IMR-90 (cell line): ENCODE results near the gene ADCY2. TPM values are rescaled to one million over a fixed set of nuclear protein-coding genes. Genes with fewer than 3 reads are reported as not detected.

Experiments used
- ATAC-seq: fragments of 200-7000 bp; cut with Tn5 transposase; 2 replicates; pipeline ENCODE4 v1.9.1; 2020; ENCODE audit warnings: low read depth, mild to moderate bottlenecking, moderate library complexity
- BruUV-seq: library from RNA; stranded (reverse); fragments of 400-500 nt; replicated peaks from 2 replicates; lab custom pipeline; 2021; lab: Mats Ljungman, UMichigan
- CTCF ChIA-PET: fragments of 300-600 bp; formaldehyde crosslinking; extraction: SDS; loops from one replicate; lab custom pipeline; 2021; ENCODE audit warnings: antibody characterized with exemption; lab: Yijun Ruan, JAX
- POLR2A ChIA-PET: fragments of 300-600 bp; sonication (Branson Sonifier 250); formaldehyde crosslinking; loops from one replicate; lab custom pipeline; 2022; ENCODE audit warnings: antibody characterized with exemption; ENCODE audit not compliant: unreplicated experiment; lab: Charles Lee
- DNase-seq: peaks from one replicate; pipeline ENCODE4 v3.0.0; 2013
- H2AFZ ChIP-seq: replicated peaks from 2 replicates; pipeline ENCODE3; 2013; ENCODE audit warnings: low read length, mild to moderate bottlenecking; ENCODE audit not compliant: poor library complexity
- H2AK5ac ChIP-seq: 2 replicates; pipeline ENCODE4 v1.6.1; 2013; ENCODE audit warnings: low read depth, low read length, inconsistent platforms
- H2AK9ac ChIP-seq: replicated peaks from 2 replicates; pipeline ENCODE3; 2013; ENCODE audit warnings: mild to moderate bottlenecking, low read depth, low read length, moderate library complexity; ENCODE audit not compliant: poor library complexity
- H2BK120ac ChIP-seq: 2 replicates; pipeline ENCODE4 v1.6.1; 2013; ENCODE audit warnings: low read depth, low read length, inconsistent platforms
- H2BK15ac ChIP-seq: 3 replicates; pipeline ENCODE4 v1.6.1; 2013; ENCODE audit warnings: low read depth, low read length, inconsistent platforms
- H2BK20ac ChIP-seq: 2 replicates; pipeline ENCODE4 v1.6.1; 2013; ENCODE audit warnings: low read depth, mild to moderate bottlenecking, inconsistent platforms, low read length, moderate library complexity
- H2BK5ac ChIP-seq: 2 replicates; pipeline ENCODE4 v1.6.1; 2013; ENCODE audit warnings: mild to moderate bottlenecking, low read depth, low read length, inconsistent platforms; ENCODE audit not compliant: poor library complexity, severe bottlenecking
- H3K14ac ChIP-seq: replicated peaks from 2 replicates; pipeline ENCODE4 v1.6.1; 2013; ENCODE audit warnings: low read depth, low read length, inconsistent platforms
- H3K18ac ChIP-seq: 2 replicates; pipeline ENCODE4 v1.6.1; 2013; ENCODE audit warnings: low read depth, low read length, control low read depth
- H3K23ac ChIP-seq: 2 replicates; pipeline ENCODE4 v1.6.1; 2013; ENCODE audit warnings: low read depth, low read length, inconsistent platforms
- H3K27ac ChIP-seq: 2 replicates; pipeline ENCODE4 v1.5.1; 2013; ENCODE audit warnings: mild to moderate bottlenecking, control low read depth, low read length; ENCODE audit not compliant: insufficient read depth
- H3K27me3 ChIP-seq: 2 replicates; pipeline ENCODE4 v1.6.1; 2013; ENCODE audit warnings: low read length; ENCODE audit not compliant: control insufficient read depth, insufficient read depth
- H3K36me3 ChIP-seq: 2 replicates; pipeline ENCODE4 v1.6.1; 2013; ENCODE audit warnings: low read length, mixed read lengths; ENCODE audit not compliant: control insufficient read depth, insufficient read depth
- H3K4ac ChIP-seq: 2 replicates; pipeline ENCODE4 v1.6.1; 2013; ENCODE audit warnings: low read depth, low read length, inconsistent platforms
- H3K4me1 ChIP-seq: 2 replicates; pipeline ENCODE4 v1.6.1; 2013; ENCODE audit warnings: low read length, mixed read lengths; ENCODE audit not compliant: control insufficient read depth, insufficient read depth
- H3K4me2 ChIP-seq: 2 replicates; pipeline ENCODE4 v1.6.1; 2013; ENCODE audit warnings: low read depth, mild to moderate bottlenecking, control low read depth, low read length, moderate library complexity
- H3K4me3 ChIP-seq: 2 replicates; pipeline ENCODE4 v1.5.1; 2013; ENCODE audit warnings: low read depth, mild to moderate bottlenecking, control low read depth, low read length, moderate library complexity; ENCODE audit not compliant: insufficient read depth
- H3K56ac ChIP-seq: 2 replicates; pipeline ENCODE4 v1.6.1; 2013; ENCODE audit warnings: low read length, inconsistent platforms; ENCODE audit not compliant: insufficient read depth; ENCODE audit errors: extremely low read depth
- H3K79me1 ChIP-seq, 2 experiments: 2 replicates each; pipeline ENCODE4 v1.6.1; 2013; ENCODE audit warnings: low read length in 2 of 2, inconsistent platforms in 1 of 2, low read depth in 1 of 2
- H3K9ac ChIP-seq: 2 replicates; pipeline ENCODE4 v1.6.1; 2013; ENCODE audit warnings: low read depth, low read length, control low read depth
- H3K9me1 ChIP-seq: 2 replicates; pipeline ENCODE4 v1.6.1; 2013; ENCODE audit warnings: low read length, inconsistent platforms; ENCODE audit not compliant: insufficient read depth
- H3K9me3 ChIP-seq: 2 replicates; pipeline ENCODE4 v1.6.1; 2013; ENCODE audit warnings: low read length; ENCODE audit not compliant: control insufficient read depth, insufficient read depth
- H4K20me1 ChIP-seq: 2 replicates; pipeline ENCODE4 v1.6.1; 2013; ENCODE audit warnings: low read length, inconsistent platforms; ENCODE audit not compliant: insufficient read depth
- H4K5ac ChIP-seq: 2 replicates; pipeline ENCODE4 v1.6.1; 2013; ENCODE audit warnings: mild to moderate bottlenecking, low read depth, low read length, control low read depth
- H4K8ac ChIP-seq, 2 experiments: 2 replicates each; pipeline ENCODE4 v1.6.1; 2013; ENCODE audit warnings: low read depth in 2 of 2, low read length in 2 of 2, control low read depth in 1 of 2, inconsistent platforms in 1 of 2
- H4K91ac ChIP-seq: 2 replicates; pipeline ENCODE4 v1.6.1; 2013; ENCODE audit warnings: low read depth, low read length, inconsistent platforms; ENCODE audit not compliant: insufficient read depth
- BHLHE40 ChIP-seq: fragments of 150-350 bp; IDR thresholded peaks from 2 replicates; pipeline ENCODE4 v1.6.1; 2016; ENCODE audit warnings: mild to moderate bottlenecking, low read depth, low read length
- CEBPB ChIP-seq: IDR thresholded peaks from 2 replicates; pipeline ENCODE4 v1.6.1; 2012; ENCODE audit warnings: low read depth, low read length, improper control_type of control experiment
- CHD1 ChIP-seq: IDR thresholded peaks from 2 replicates; pipeline ENCODE4 v1.6.1; 2012; ENCODE audit warnings: low read depth, low read length, improper control_type of control experiment
- FOS ChIP-seq: fragments of 150-350 bp; IDR thresholded peaks from 2 replicates; pipeline ENCODE4 v1.6.1; 2016; ENCODE audit warnings: low read depth, low read length
- MAFK ChIP-seq: IDR thresholded peaks from 2 replicates; pipeline ENCODE4 v1.6.1; 2012; ENCODE audit warnings: low read depth, low read length, improper control_type of control experiment
- MAZ ChIP-seq: IDR thresholded peaks from 2 replicates; pipeline ENCODE4 v1.6.1; 2012; ENCODE audit warnings: low read depth, mild to moderate bottlenecking, low read length, improper control_type of control experiment, moderate library complexity, borderline replicate concordance
- MXI1 ChIP-seq: IDR thresholded peaks from 2 replicates; pipeline ENCODE4 v1.6.1; 2012; ENCODE audit warnings: low read depth, mild to moderate bottlenecking, low read length, moderate library complexity, borderline replicate concordance
- NFE2L2 ChIP-seq: fragments of 150-350 bp; IDR thresholded peaks from 2 replicates; pipeline ENCODE4 v1.6.1; 2016; ENCODE audit warnings: low read depth, mild to moderate bottlenecking, low read length
- POLR2A ChIP-seq: IDR thresholded peaks from 2 replicates; pipeline ENCODE4 v1.6.1; 2012; ENCODE audit warnings: mild to moderate bottlenecking, low read depth, low read length
- RAD21 ChIP-seq: IDR thresholded peaks from 2 replicates; pipeline ENCODE4 v1.6.1; 2012; ENCODE audit warnings: low read length, improper control_type of control experiment
- RCOR1 ChIP-seq: IDR thresholded peaks from 2 replicates; pipeline ENCODE4 v1.6.1; 2012; ENCODE audit warnings: mild to moderate bottlenecking, low read length, improper control_type of control experiment; ENCODE audit not compliant: insufficient replicate concordance
- RFX5 ChIP-seq: IDR thresholded peaks from 2 replicates; pipeline ENCODE4 v1.8.0; 2012; ENCODE audit warnings: low read depth, mild to moderate bottlenecking, low read length, moderate library complexity
- SMC3 ChIP-seq: fragments of 150-350 bp; IDR thresholded peaks from 2 replicates; pipeline ENCODE4 v1.6.1; 2016; ENCODE audit warnings: low read depth, mild to moderate bottlenecking, antibody characterized with exemption, low read length, moderate library complexity
- WGBS, 2 experiments: methylation state at CpG; one replicate each; pipeline versions ENCODE4 v1.1.5 to v1.1.7; 2013; ENCODE audit warnings: missing lambda C conversion rate in 2 of 2; ENCODE audit not compliant: insufficient read length in 1 of 2; ENCODE audit errors: extremely low coverage in 2 of 2; 5-methylcytosine and 5-hydroxymethylcytosine counted together
- dilution Hi-C: fragments of 300-500 bp; cut with HindIII; formaldehyde crosslinking; loops from one replicate; pipeline ENCODE4 v1.14.3; 2018; ENCODE audit warnings: low sequenced_read_pairs; ENCODE audit not compliant: unreplicated experiment
- in situ Hi-C: fragments of 300-500 bp; cut with MboI; formaldehyde crosslinking; loops from 3 replicates; pipeline ENCODE4 v1.14.3; 2019; ENCODE audit warnings: low sequenced_read_pairs, inconsistent platforms, mixed read lengths
- intact Hi-C: fragments of 100-400 bp; cut with micrococcal nuclease; formaldehyde crosslinking; loops from 2 replicates; pipeline ENCODE4 v1.10.0; 2022
- polyA plus RNA-seq, 3 experiments: library from polyadenylated mRNA; depleted of rRNA; stranded (reverse); fragments of >200 nt; gene quantifications; 2 replicates each; pipeline ENCODE4 v1.2.3, GENCODE V29; 2012; ENCODE audit warnings: low replicate concordance in 1 of 3
- total RNA-seq: library from RNA; depleted of rRNA; stranded (reverse); fragments of >200 nt; gene quantifications from 2 replicates; pipeline ENCODE4 v1.2.3, GENCODE V29; 2012
- TF ChIP-seq, protein P1 (sequence below): conservative IDR thresholded peaks from 2 replicates; pipeline ENCODE4 v1.5.1; 2012; ENCODE audit warnings: mild to moderate bottlenecking, low read depth, low read length, improper control_type of control experiment
- TF ChIP-seq, protein P2 (sequence below): fragments of 150-350 bp; IDR thresholded peaks from 2 replicates; pipeline ENCODE4 v1.6.1; 2016; ENCODE audit warnings: low read depth, mild to moderate bottlenecking, low read length, moderate library complexity, borderline replicate concordance
- TF ChIP-seq, protein P3 (sequence below): fragments of 150-350 bp; IDR thresholded peaks from 2 replicates; pipeline ENCODE4 v1.6.1; 2017; ENCODE audit warnings: mild to moderate bottlenecking, antibody characterized with exemption, low read length, low read depth

The ADCY2 gene
- total and polyA plus RNA-seq, 2 of the 4 experiments (the other 2 are of a cell fraction), result not detected

DNA sequence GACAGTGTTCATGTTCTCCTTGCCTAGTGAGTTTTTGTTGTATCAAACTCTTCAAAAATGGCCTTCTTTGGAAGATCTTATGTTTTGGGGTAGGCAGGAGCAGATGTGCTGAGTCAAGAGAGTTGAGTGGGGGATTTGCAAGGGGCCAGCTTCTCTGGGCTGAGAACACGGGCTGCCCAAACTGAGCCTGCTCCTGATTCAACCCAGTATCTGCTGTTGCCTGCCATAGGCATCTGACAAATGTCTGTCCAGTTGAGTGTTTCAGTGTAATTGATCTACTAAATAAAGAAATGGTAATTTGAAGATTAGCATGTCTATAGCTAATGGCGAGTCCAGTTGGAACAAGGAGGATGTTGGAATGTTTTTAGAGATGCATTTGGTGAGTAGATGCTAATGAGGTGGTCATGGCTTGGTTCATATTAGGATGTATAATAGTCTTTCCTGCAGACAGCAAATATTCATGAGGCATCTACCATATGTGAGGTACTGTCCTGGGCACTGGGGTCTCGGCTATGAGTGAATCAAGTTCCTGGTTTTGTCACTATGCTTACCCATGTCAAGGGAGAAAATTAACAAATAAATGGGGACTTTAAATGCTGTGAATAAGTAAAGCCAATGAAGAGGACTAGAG, 119.5 kb downstream of the ADCY2 start:
- ATAC-seq, result no peak
- H3K4me1 ChIP-seq, result no peaks in the 10 kb centered on the region
- no peaks in the 10 kb centered on the region for H3K9me1 ChIP-seq
- no peaks in the 10 kb centered on the region for H3K79me1 ChIP-seq
- no peak overlapping the region for H4K5ac ChIP-seq
- in situ Hi-C loops (no loop called here), dilution Hi-C loops (no loop called here), intact Hi-C loops (no loop called here)
- H2BK15ac ChIP-seq, result no peak overlapping the region
- H2AK5ac ChIP-seq, result no peak overlapping the region
- BruUV-seq, result no TSS peak
- no peak overlapping the region for H3K27ac ChIP-seq
- H2AK9ac ChIP-seq, result no peak overlapping the region
- TF ChIP-seq, protein P1, sequence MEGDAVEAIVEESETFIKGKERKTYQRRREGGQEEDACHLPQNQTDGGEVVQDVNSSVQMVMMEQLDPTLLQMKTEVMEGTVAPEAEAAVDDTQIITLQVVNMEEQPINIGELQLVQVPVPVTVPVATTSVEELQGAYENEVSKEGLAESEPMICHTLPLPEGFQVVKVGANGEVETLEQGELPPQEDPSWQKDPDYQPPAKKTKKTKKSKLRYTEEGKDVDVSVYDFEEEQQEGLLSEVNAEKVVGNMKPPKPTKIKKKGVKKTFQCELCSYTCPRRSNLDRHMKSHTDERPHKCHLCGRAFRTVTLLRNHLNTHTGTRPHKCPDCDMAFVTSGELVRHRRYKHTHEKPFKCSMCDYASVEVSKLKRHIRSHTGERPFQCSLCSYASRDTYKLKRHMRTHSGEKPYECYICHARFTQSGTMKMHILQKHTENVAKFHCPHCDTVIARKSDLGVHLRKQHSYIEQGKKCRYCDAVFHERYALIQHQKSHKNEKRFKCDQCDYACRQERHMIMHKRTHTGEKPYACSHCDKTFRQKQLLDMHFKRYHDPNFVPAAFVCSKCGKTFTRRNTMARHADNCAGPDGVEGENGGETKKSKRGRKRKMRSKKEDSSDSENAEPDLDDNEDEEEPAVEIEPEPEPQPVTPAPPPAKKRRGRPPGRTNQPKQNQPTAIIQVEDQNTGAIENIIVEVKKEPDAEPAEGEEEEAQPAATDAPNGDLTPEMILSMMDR, result no peak
- TF ChIP-seq, protein P2, sequence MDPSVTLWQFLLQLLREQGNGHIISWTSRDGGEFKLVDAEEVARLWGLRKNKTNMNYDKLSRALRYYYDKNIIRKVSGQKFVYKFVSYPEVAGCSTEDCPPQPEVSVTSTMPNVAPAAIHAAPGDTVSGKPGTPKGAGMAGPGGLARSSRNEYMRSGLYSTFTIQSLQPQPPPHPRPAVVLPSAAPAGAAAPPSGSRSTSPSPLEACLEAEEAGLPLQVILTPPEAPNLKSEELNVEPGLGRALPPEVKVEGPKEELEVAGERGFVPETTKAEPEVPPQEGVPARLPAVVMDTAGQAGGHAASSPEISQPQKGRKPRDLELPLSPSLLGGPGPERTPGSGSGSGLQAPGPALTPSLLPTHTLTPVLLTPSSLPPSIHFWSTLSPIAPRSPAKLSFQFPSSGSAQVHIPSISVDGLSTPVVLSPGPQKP, result no peak
- TF ChIP-seq SMC3 (no peak), CHD1 (no peak), RAD21 (no peak), RFX5 (no peak), MAZ (no peak), NFE2L2 (no peak), BHLHE40 (no peak), MXI1 (no peak), RCOR1 (no peak), FOS (no peak), POLR2A (no peak), CEBPB (no peak), MAFK (no peak)
- TF ChIP-seq, protein P3, sequence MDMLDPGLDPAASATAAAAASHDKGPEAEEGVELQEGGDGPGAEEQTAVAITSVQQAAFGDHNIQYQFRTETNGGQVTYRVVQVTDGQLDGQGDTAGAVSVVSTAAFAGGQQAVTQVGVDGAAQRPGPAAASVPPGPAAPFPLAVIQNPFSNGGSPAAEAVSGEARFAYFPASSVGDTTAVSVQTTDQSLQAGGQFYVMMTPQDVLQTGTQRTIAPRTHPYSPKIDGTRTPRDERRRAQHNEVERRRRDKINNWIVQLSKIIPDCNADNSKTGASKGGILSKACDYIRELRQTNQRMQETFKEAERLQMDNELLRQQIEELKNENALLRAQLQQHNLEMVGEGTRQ, result no peak
- POLR2A ChIA-PET, result no interaction called here
- H2BK20ac ChIP-seq, result no peak overlapping the region
- no peak overlapping the region for H2BK5ac ChIP-seq
- H3K14ac ChIP-seq, result no peak overlapping the region
- H3K4me2 ChIP-seq, result no peak overlapping the region
- no peak overlapping the region for H3K4me3 ChIP-seq
- H4K91ac ChIP-seq, result no peak overlapping the region
- 0% methylated on average over 1 of the region's 3 CpGs; no CpG with 5 or more reads in 1 of the 2 experiments for WGBS, 2 experiments
- DNase-seq, result no peak
- no peak overlapping the region for H4K8ac ChIP-seq
- H3K4ac ChIP-seq, result no peak overlapping the region
- H3K18ac ChIP-seq, result no peak overlapping the region
- H3K23ac ChIP-seq, result no peak overlapping the region
- H3K56ac ChIP-seq, result no peak overlapping the region
- H3K36me3 ChIP-seq, result no peaks in the 10 kb centered on the region
- H3K9me3 ChIP-seq, result peaks cover 15% of the 10 kb centered on the region; the same call in 1 of the 2 replicates
- H3K9ac ChIP-seq, result no peak overlapping the region
- H3K27me3 ChIP-seq, result no peaks in the 10 kb centered on the region
- CTCF ChIA-PET, result no interaction called here
- H2AFZ ChIP-seq, result no peak overlapping the region
- no peak overlapping the region for H2BK120ac ChIP-seq
- H4K20me1 ChIP-seq, result no peaks in the 10 kb centered on the region
